ENCODE measurements around the gene SMC1B.
"Not testable (repeated sequence)": the region's sequence is repeated elsewhere in the genome, so short reads cannot be mapped to it uniquely, and the experiment has no call there.

SMC1B gene

DNA sequence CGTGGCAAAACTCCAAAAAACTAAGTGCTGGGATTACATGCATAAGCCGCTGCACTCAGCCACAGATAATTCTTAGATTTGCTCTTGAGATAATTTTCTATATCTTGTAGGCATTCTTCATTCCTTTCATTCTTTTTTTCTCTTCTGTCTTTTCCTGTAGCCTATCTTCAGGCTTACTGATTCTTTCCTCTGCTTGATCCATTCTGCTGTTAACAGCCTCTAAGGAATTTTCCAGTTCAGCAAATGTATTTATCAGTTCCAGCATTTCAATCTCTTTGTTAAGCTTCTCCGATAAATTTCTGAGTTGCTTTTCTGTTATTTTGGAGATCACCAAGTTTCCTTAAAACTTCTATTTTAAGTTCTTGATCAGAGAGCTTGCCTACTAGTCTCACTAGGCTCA is 46.7 kb downstream of the SMC1B start:
- no peak overlapping the region for H3K4me3 Mint-ChIP-seq
- H3K9me3 Mint-ChIP-seq, result peaks cover 4% of the 10 kb centered on the region
- no peak overlapping the region for H3K27ac Mint-ChIP-seq
- DNase-seq, result no peak
- H3K27me3 Mint-ChIP-seq, result peaks cover 14% of the 10 kb centered on the region
- H3K36me3 Mint-ChIP-seq (ENCODE audit: low read depth), result no peaks in the 10 kb centered on the region
- H3K4me1 Mint-ChIP-seq (ENCODE audit: low read depth), result no peaks in the 10 kb centered on the region

DNA sequence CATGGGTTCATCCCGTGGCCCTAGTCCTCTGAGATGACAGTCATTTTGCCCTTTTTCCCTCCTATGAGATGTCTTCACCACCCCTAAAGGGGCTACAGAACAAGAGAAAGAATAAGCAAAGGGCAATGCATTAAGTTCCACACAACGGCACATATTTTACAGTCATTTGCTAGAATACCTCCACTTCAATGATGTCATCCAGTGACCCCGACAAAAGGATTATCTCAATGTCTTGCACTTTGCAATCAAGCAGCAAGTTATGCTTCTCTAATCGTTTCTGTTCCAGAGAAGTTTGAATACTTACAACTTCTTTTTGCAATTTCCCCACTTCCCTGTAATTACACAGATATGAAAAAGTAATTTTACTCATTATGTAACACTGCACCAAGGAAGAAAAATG is 53.8 kb downstream of the SMC1B start:
- no peaks in the 10 kb centered on the region for H3K4me1 Mint-ChIP-seq (ENCODE audit: low read depth)
- H3K4me3 Mint-ChIP-seq, result no peak overlapping the region
- no peak for DNase-seq
- H3K27ac Mint-ChIP-seq, result no peak overlapping the region
- no peaks in the 10 kb centered on the region for H3K27me3 Mint-ChIP-seq
- no peaks in the 10 kb centered on the region for H3K36me3 Mint-ChIP-seq (ENCODE audit: low read depth)
- H3K9me3 Mint-ChIP-seq, result no peaks in the 10 kb centered on the region

- DNase-seq, result no peak
- H3K4me1 Mint-ChIP-seq (ENCODE audit: low read depth), result peaks cover 3% of the 10 kb centered on the region
- H3K36me3 Mint-ChIP-seq (ENCODE audit: low read depth), result no peaks in the 10 kb centered on the region
- no peaks in the 10 kb centered on the region for H3K9me3 Mint-ChIP-seq
- H3K27ac Mint-ChIP-seq, result no peak overlapping the region
- no peak overlapping the region for H3K4me3 Mint-ChIP-seq
- H3K27me3 Mint-ChIP-seq, result no peaks in the 10 kb centered on the region
Measured at GRCh38 chr22:45358127-45358526, 55.3 kb downstream of the SMC1B start.

DNA sequence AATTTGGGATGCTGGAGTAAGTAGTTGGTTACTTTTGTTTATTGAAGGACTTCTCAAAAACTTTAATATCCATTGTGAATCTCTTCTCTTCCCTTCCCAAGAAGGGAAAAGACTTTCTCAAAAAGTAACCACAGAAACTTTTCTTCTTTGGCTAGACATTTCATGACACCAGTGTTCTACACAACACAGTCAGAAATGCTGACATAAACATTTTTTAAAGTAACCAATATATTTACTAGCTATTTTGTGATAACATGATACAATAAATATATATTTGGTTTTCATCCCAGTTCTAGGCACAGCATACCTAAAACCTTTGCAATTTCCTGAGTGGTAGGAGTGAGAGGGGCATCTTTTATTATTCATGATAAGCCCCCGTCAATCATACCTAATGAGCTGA is 55.9 kb downstream of the SMC1B start:
- no peak for DNase-seq
- H3K27ac Mint-ChIP-seq, result peak overlapping the region; percentile 14
- H3K9me3 Mint-ChIP-seq, result no peaks in the 10 kb centered on the region
- H3K27me3 Mint-ChIP-seq, result no peaks in the 10 kb centered on the region
- no peaks in the 10 kb centered on the region for H3K36me3 Mint-ChIP-seq (ENCODE audit: low read depth)
- no peak overlapping the region for H3K4me3 Mint-ChIP-seq
- H3K4me1 Mint-ChIP-seq (ENCODE audit: low read depth), result peaks cover 3% of the 10 kb centered on the region

GRCh38 chr22:45353786-45354185 is 59.6 kb downstream of the SMC1B start:
- Mint-ChIP-seq H3K4me3 (no peak overlapping the region), H3K4me1 (ENCODE audit: low read depth) (peaks cover 3% of the 10 kb centered on the region), H3K27me3 (no peaks in the 10 kb centered on the region), H3K36me3 (ENCODE audit: low read depth) (no peaks in the 10 kb centered on the region), H3K27ac (peak overlapping the region; percentile 6), H3K9me3 (no peaks in the 10 kb centered on the region)
- no peak for DNase-seq

- not testable (repeated sequence) for H3K4me3 Mint-ChIP-seq; DNase-seq; H3K27ac Mint-ChIP-seq; H3K27me3 Mint-ChIP-seq; H3K36me3 Mint-ChIP-seq (ENCODE audit: low read depth); H3K9me3 Mint-ChIP-seq; H3K4me1 Mint-ChIP-seq (ENCODE audit: low read depth)
Measured at GRCh38 chr22:45352757-45353156, 60.6 kb downstream of the SMC1B start.

DNA sequence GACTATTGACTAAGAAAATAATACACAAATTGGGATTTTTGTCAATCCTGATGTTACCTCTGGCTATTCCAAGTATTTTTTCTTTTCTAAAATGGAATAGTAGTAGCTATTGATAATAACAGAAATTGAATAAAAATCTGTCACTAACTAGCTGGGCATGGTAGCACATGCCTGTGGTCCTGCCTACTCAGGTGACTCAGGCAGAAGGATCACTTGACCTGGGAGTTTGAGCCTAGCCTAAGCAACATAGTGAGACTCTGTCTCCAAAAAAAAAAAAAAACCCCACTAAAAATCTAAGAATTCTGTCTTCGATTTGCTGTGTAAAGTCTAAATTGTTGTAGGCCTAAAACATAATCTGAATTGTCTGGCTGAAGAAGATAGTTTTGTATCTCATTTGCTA is 61.4 kb downstream of the SMC1B start:
- no peak overlapping the region for H3K4me3 Mint-ChIP-seq
- H3K27ac Mint-ChIP-seq, result no peak overlapping the region
- no peaks in the 10 kb centered on the region for H3K9me3 Mint-ChIP-seq
- DNase-seq, result no peak
- H3K27me3 Mint-ChIP-seq, result no peaks in the 10 kb centered on the region
- peaks cover 3% of the 10 kb centered on the region for H3K4me1 Mint-ChIP-seq (ENCODE audit: low read depth)
- H3K36me3 Mint-ChIP-seq (ENCODE audit: low read depth), result peaks cover 2% of the 10 kb centered on the region

GRCh38 chr22:45349916-45350315 is 63.5 kb downstream of the SMC1B start:
- Mint-ChIP-seq H3K4me1 (ENCODE audit: low read depth) (peaks cover 3% of the 10 kb centered on the region), H3K27me3 (no peaks in the 10 kb centered on the region), H3K27ac (no peak overlapping the region), H3K9me3 (no peaks in the 10 kb centered on the region), H3K36me3 (ENCODE audit: low read depth) (peaks cover 19% of the 10 kb centered on the region), H3K4me3 (no peak overlapping the region)
- DNase-seq, result no peak

GRCh38 chr22:45344334-45344733 is 69.1 kb downstream of the SMC1B start:
- Mint-ChIP-seq H3K27me3 (no peaks in the 10 kb centered on the region), H3K27ac (peak overlapping the region; percentile 66), H3K9me3 (no peaks in the 10 kb centered on the region), H3K4me3 (no peak overlapping the region), H3K36me3 (ENCODE audit: low read depth) (peaks cover 69% of the 10 kb centered on the region), H3K4me1 (ENCODE audit: low read depth) (peaks cover 16% of the 10 kb centered on the region)
- no peak for DNase-seq

- H3K27me3 Mint-ChIP-seq, result no peaks in the 10 kb centered on the region
- H3K9me3 Mint-ChIP-seq, result no peaks in the 10 kb centered on the region
- H3K4me3 Mint-ChIP-seq, result no peak overlapping the region
- H3K27ac Mint-ChIP-seq, result no peak overlapping the region
- DNase-seq, result no peak
- H3K4me1 Mint-ChIP-seq (ENCODE audit: low read depth), result peaks cover 16% of the 10 kb centered on the region
- H3K36me3 Mint-ChIP-seq (ENCODE audit: low read depth), result peaks cover 78% of the 10 kb centered on the region
Measured at GRCh38 chr22:45343143-45343542, 70.3 kb downstream of the SMC1B start.

DNA sequence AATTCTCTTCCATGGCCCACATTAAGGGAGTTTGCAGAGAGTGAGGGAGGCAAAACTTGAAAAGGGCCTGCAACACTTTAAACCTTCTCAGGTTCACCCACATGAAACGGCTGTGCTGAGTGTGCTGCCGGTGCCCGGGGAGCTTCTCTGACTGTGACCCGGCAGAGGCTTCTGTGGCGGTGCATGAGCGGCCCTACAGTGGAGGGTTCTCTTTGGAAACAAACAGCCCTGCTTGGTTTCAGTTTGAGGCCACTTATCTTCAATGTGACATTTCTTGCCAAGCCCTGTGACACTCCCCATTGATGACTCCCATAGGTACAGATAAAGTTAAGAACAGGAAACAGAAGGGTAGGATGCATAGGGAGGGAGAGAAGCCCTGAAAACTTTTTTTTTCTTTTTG is 71.9 kb downstream of the SMC1B start:
- Mint-ChIP-seq H3K9me3 (no peaks in the 10 kb centered on the region), H3K4me1 (ENCODE audit: low read depth) (peaks cover 23% of the 10 kb centered on the region), H3K27ac (peak overlapping the region; percentile 73), H3K4me3 (no peak overlapping the region), H3K27me3 (no peaks in the 10 kb centered on the region), H3K36me3 (ENCODE audit: low read depth) (peaks cover 89% of the 10 kb centered on the region)
- no peak for DNase-seq

GRCh38 chr22:45340323-45340722 is 73.1 kb downstream of the SMC1B start:
- peaks cover 91% of the 10 kb centered on the region for H3K36me3 Mint-ChIP-seq (ENCODE audit: low read depth)
- H3K9me3 Mint-ChIP-seq, result no peaks in the 10 kb centered on the region
- peaks cover 29% of the 10 kb centered on the region for H3K4me1 Mint-ChIP-seq (ENCODE audit: low read depth)
- peak overlapping the region; percentile 23 for H3K27ac Mint-ChIP-seq
- H3K27me3 Mint-ChIP-seq, result no peaks in the 10 kb centered on the region
- no peak for DNase-seq
- H3K4me3 Mint-ChIP-seq, result no peak overlapping the region

DNA sequence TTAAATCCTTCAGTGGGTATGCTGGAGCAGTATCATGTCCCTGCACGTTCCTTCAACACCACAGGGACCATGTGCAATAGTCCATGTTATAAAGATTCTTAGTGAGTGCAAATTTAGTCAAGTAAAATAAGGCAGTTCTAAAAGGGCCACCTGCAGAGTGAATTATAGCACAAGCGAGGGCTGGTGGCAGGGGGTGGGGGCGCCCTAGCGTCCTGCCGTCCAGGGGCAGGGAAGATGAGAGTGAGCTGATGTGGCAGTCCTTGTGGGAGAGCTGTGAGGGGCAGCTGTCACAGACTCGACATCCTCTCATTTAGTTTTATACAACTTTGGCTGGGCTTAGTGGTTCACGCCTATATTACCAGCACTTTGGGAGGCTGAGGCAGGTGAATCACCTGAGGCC is 74.6 kb downstream of the SMC1B start:
- H3K36me3 Mint-ChIP-seq (ENCODE audit: low read depth), result peaks cover 91% of the 10 kb centered on the region
- no peak for DNase-seq
- no peaks in the 10 kb centered on the region for H3K27me3 Mint-ChIP-seq
- H3K27ac Mint-ChIP-seq, result no peak overlapping the region
- no peaks in the 10 kb centered on the region for H3K9me3 Mint-ChIP-seq
- H3K4me3 Mint-ChIP-seq, result no peak overlapping the region
- H3K4me1 Mint-ChIP-seq (ENCODE audit: low read depth), result peaks cover 28% of the 10 kb centered on the region

DNA sequence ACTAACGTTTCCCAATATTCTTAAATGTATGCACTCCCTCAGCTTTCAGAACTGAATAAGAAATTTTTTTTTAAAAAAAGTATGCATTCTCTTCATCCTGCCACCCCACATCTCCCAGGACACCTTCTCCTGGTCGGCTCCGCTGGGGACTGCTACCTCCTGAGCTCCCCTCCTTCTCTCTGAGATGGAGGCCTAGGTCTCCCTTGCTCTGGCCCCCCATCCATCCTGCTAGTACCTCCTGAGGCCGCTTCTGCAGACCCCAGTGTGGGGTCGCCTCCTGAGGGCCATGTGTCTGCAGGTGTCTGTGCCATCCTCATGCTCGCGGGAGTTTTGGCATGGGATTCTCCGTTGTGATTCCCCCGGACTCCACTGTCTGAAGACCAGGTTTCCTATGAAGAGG is 75.9 kb downstream of the SMC1B start:
- H3K9me3 Mint-ChIP-seq, result no peaks in the 10 kb centered on the region
- H3K4me3 Mint-ChIP-seq, result no peak overlapping the region
- DNase-seq, result no peak
- H3K27ac Mint-ChIP-seq, result no peak overlapping the region
- H3K36me3 Mint-ChIP-seq (ENCODE audit: low read depth), result peaks cover 94% of the 10 kb centered on the region
- peaks cover 28% of the 10 kb centered on the region for H3K4me1 Mint-ChIP-seq (ENCODE audit: low read depth)
- H3K27me3 Mint-ChIP-seq, result no peaks in the 10 kb centered on the region

GRCh38 chr22:45336971-45337431 is 76.4 kb downstream of the SMC1B start:
- no peak for DNase-seq
- H3K27me3 Mint-ChIP-seq, result no peaks in the 10 kb centered on the region
- peaks cover 95% of the 10 kb centered on the region for H3K36me3 Mint-ChIP-seq (ENCODE audit: low read depth)
- no peaks in the 10 kb centered on the region for H3K9me3 Mint-ChIP-seq
- peaks cover 28% of the 10 kb centered on the region for H3K4me1 Mint-ChIP-seq (ENCODE audit: low read depth)
- H3K27ac Mint-ChIP-seq, result peak overlapping the region; percentile 79
- no peak overlapping the region for H3K4me3 Mint-ChIP-seq

GRCh38 chr22:45335854-45336522 is 77.4 kb downstream of the SMC1B start:
- Mint-ChIP-seq H3K27ac (no peak overlapping the region), H3K4me1 (ENCODE audit: low read depth) (peaks cover 21% of the 10 kb centered on the region), H3K27me3 (no peaks in the 10 kb centered on the region), H3K9me3 (no peaks in the 10 kb centered on the region), H3K36me3 (ENCODE audit: low read depth) (peaks cover 94% of the 10 kb centered on the region), H3K4me3 (no peak overlapping the region)
- no peak for DNase-seq
